HUES6 (cell line): ENCODE data around the gene GOLGA5.
"Not testable (repeated sequence)": the region's sequence is repeated elsewhere in the genome, so short reads cannot be mapped to it uniquely, and the experiment has no call there.

Experiments
- H3K27ac ChIP-seq: 2 replicates; pipeline ENCODE4 v1.7.0; 2013; ENCODE audit warnings: low read depth, mild to moderate bottlenecking, low read length, inconsistent platforms
- H3K27me3 ChIP-seq: 2 replicates; pipeline ENCODE4 v1.6.1; 2013; ENCODE audit warnings: low read length; ENCODE audit not compliant: control insufficient read depth, insufficient read depth
- H3K36me3 ChIP-seq: 2 replicates; pipeline ENCODE4 v1.6.1; 2013; ENCODE audit warnings: low read length; ENCODE audit not compliant: control insufficient read depth, insufficient read depth
- H3K4me1 ChIP-seq: 2 replicates; pipeline ENCODE4 v1.6.1; 2013; ENCODE audit warnings: low read length; ENCODE audit not compliant: control insufficient read depth, insufficient read depth
- H3K4me3 ChIP-seq: 2 replicates; pipeline ENCODE4 v1.5.1; 2013; ENCODE audit warnings: low read depth, low read length
- H3K9ac ChIP-seq: one replicate; pipeline ENCODE4 v1.6.1; 2013; ENCODE audit warnings: mild to moderate bottlenecking, low read length
- H3K9me3 ChIP-seq: 2 replicates; pipeline ENCODE4 v1.6.1; 2013; ENCODE audit warnings: low read depth, low read length; ENCODE audit not compliant: control insufficient read depth, insufficient read depth

GOLGA5 gene

DNA sequence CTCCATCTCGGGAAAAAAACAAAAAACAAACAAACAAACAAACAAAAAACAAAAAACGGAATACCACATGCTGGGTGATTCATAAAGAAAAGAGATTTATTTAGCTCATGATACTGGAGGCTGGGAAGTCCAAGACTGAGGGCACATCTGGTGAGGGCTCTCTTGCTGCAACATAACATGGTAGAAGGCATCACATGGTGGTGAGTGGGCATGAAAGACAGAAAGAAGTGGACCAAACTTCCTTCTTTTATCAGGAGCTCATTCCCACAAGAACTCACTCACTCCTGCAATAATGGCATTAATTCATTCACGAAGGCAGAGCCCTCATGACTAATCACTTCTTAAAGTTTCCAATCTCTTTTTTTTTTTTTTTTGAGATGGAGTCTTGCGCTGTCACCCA, 37.7 kb upstream of the GOLGA5 start:
- H3K27ac ChIP-seq: no peak overlapping the region
- H3K4me3 ChIP-seq: no peak overlapping the region
- H3K9ac ChIP-seq: no peak overlapping the region
- no peaks in the 10 kb centered on the region for H3K36me3 ChIP-seq
- H3K4me1 ChIP-seq: no peaks in the 10 kb centered on the region
- no peaks in the 10 kb centered on the region for H3K27me3 ChIP-seq
- H3K9me3 ChIP-seq: no peaks in the 10 kb centered on the region

DNA sequence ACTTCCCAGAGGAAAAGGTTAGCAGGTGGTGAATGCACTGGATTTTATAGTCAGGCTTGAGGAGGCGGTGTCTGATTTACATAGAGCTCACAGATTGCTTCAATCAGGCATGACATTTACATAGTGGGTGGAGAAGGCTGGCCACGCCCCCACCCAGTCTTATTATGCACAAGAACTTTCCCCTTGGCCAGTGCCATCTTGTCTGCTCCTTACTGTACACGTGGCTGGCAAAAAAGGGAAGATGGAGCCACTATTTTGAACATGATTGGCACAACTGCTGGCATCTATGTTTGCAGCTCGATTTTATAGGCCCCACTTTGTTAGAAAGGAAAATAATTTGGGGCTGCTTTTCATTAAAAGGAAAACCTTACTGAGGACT, 34.8 kb upstream of the GOLGA5 start:
- Histone ChIP-seq H3K27ac (no peak overlapping the region), H3K4me3 (no peak overlapping the region), H3K9ac (no peak overlapping the region), H3K4me1 (no peaks in the 10 kb centered on the region), H3K36me3 (no peaks in the 10 kb centered on the region), H3K9me3 (no peaks in the 10 kb centered on the region), H3K27me3 (no peaks in the 10 kb centered on the region)

- Histone ChIP-seq H3K27ac (no peak overlapping the region), H3K27me3 (no peaks in the 10 kb centered on the region), H3K4me1 (no peaks in the 10 kb centered on the region), H3K4me3 (no peak overlapping the region), H3K36me3 (no peaks in the 10 kb centered on the region), H3K9ac (no peak overlapping the region), H3K9me3 (no peaks in the 10 kb centered on the region)
Observed at GRCh38 chr14:92759679-92760523, 34.2 kb upstream of the GOLGA5 start.

GRCh38 chr14:92760524-92760805, 33.6 kb upstream of the GOLGA5 start:
- Histone ChIP-seq H3K27ac (no peak overlapping the region), H3K4me3 (no peak overlapping the region), H3K4me1 (no peaks in the 10 kb centered on the region), H3K9ac (no peak overlapping the region), H3K9me3 (no peaks in the 10 kb centered on the region), H3K27me3 (no peaks in the 10 kb centered on the region), H3K36me3 (no peaks in the 10 kb centered on the region)

GRCh38 chr14:92763666-92764631, 30.2 kb upstream of the GOLGA5 start:
- H3K9ac ChIP-seq, H3K27ac ChIP-seq, H3K9me3 ChIP-seq, H3K4me3 ChIP-seq, H3K36me3 ChIP-seq, H3K4me1 ChIP-seq, H3K27me3 ChIP-seq: not testable (repeated sequence)

DNA sequence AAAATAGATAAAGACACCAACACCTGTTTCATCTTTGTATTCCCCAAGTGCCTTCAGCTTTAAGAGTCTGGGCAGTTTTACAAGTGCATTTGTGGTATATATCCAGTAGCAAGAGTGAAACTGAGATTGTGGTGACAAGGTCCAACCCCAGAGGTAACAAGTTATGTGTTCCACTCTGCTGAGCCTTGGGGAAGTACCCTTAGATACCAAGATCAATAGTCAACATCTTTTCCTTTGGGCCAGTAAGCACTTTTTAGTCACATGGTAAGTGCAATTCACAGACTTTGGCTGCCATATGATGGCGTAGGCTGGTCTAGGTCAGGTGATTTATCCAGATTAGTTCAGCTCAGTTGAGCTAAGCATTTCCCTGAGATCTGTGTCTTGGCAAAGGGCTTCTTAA, 25.9 kb upstream of the GOLGA5 start:
- not testable (repeated sequence) for H3K36me3 ChIP-seq, H3K9ac ChIP-seq, H3K4me1 ChIP-seq, H3K27ac ChIP-seq, H3K4me3 ChIP-seq, H3K9me3 ChIP-seq, H3K27me3 ChIP-seq

DNA sequence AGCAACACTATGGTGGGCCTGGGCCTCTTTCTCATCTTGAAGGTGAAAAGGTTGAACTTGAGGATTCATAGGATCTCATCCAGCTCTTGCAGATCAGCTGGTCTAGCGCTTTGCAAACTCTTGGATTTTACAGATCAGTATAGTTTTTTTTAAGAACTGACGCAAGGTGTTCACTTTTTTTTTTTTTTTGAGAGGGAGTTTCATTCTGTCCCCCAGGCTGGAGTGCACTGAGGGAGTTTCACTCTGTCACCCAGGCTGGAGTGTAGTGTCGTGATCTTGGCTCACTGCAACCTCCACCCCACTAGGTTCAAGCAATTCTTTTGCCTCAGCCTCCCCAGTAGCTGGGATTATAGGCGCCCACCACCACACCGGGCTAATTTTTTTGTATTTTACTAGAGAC, 25.3 kb upstream of the GOLGA5 start:
- Histone ChIP-seq H3K4me3 (no peak overlapping the region), H3K4me1 (no peaks in the 10 kb centered on the region), H3K9me3 (no peaks in the 10 kb centered on the region), H3K36me3 (no peaks in the 10 kb centered on the region), H3K27ac (no peak overlapping the region), H3K27me3 (no peaks in the 10 kb centered on the region), H3K9ac (no peak overlapping the region)

DNA sequence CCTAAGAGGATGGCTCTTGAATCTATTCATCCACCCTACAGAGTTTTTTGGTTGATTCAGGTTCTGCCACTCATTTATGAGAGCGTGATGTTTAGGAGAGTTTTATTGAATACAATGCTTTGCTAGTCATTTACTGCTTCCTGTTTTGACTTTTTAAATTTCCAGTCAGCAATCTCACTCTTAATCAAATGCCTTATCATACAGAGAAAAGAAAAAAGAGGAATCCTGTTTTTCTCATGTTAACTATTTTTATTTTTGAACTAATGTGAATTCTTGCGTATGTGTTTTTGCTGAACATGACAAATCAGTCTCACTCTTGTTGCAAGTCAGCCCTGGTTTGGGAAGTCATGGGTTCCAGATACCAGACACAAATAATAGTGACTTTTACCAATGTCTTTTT, 23.6 kb upstream of the GOLGA5 start:
- no peak overlapping the region for H3K4me3 ChIP-seq
- H3K9ac ChIP-seq: no peak overlapping the region
- no peak overlapping the region for H3K27ac ChIP-seq
- no peaks in the 10 kb centered on the region for H3K27me3 ChIP-seq
- no peaks in the 10 kb centered on the region for H3K9me3 ChIP-seq
- peaks cover 3% of the 10 kb centered on the region; the same call in 1 of the 2 replicates for H3K4me1 ChIP-seq
- H3K36me3 ChIP-seq: no peaks in the 10 kb centered on the region

DNA sequence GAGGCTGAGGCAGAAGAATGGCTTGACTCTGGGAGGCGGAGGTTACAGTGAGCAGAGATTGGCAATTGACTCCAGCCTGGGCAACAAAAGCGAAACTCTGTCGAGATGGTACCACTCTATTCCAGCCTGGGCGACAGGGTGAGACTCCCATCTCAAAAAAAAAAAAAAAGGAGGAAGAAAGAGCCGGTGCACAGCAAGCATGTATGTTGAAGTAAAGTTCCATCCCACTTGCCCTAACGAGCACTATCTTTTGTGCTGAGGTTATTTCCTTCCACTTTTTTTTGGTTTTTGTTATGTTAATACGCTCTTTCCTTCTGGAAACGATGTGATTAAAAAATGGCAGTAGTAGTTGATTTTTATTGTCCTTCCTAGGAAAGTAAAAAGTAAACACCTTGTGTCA, 19.5 kb upstream of the GOLGA5 start:
- Histone ChIP-seq H3K4me3 (no peak overlapping the region), H3K9ac (no peak overlapping the region), H3K36me3 (no peaks in the 10 kb centered on the region), H3K9me3 (no peaks in the 10 kb centered on the region), H3K27me3 (no peaks in the 10 kb centered on the region), H3K4me1 (peaks cover 3% of the 10 kb centered on the region; the same call in 1 of the 2 replicates), H3K27ac (no peak overlapping the region)

GRCh38 chr14:92775292-92775691, 18.8 kb upstream of the GOLGA5 start:
- not testable (repeated sequence) for H3K36me3 ChIP-seq, H3K9me3 ChIP-seq, H3K9ac ChIP-seq, H3K4me1 ChIP-seq, H3K4me3 ChIP-seq, H3K27me3 ChIP-seq, H3K27ac ChIP-seq

GRCh38 chr14:92778868-92779565, 15.1 kb upstream of the GOLGA5 start:
- H3K27ac ChIP-seq, H3K4me1 ChIP-seq, H3K9ac ChIP-seq, H3K27me3 ChIP-seq, H3K9me3 ChIP-seq, H3K4me3 ChIP-seq, H3K36me3 ChIP-seq: not testable (repeated sequence)
